ENCODE measurements around the gene CIDEA. TPM values are rescaled to one million over a fixed set of nuclear protein-coding genes. Genes with fewer than 3 reads are reported as not detected.
"Not testable (repeated sequence)": the region's sequence is repeated elsewhere in the genome, so short reads cannot be mapped to it uniquely, and the experiment has no call there.

Gene CIDEA
- total RNA-seq, 1 donor from 2014 or later, result 11.1 TPM

GRCh38 chr18:12239431-12239830, 14.7 kb upstream of the CIDEA start:
- DNase-seq, result no peak

GRCh38 chr18:12242658-12243260, 11.4 kb upstream of the CIDEA start:
- DNase-seq, result no peak

GRCh38 chr18:12243272-12243671, 10.9 kb upstream of the CIDEA start:
- not testable (repeated sequence) for DNase-seq

GRCh38 chr18:12245793-12246135, 8.4 kb upstream of the CIDEA start:
- no peak for DNase-seq

GRCh38 chr18:12246849-12247808, 7.0 kb upstream of the CIDEA start:
- DNase-seq, result no peak

GRCh38 chr18:12247946-12248345, 6.2 kb upstream of the CIDEA start:
- no peak for DNase-seq

- DNase-seq, result no peak
Observed at GRCh38 chr18:12248926-12249720, 5.0 kb upstream of the CIDEA start.

- DNase-seq, result no peak
Observed at GRCh38 chr18:12251311-12251710, 2.9 kb upstream of the CIDEA start.

GRCh38 chr18:12252061-12252460, 2.1 kb upstream of the CIDEA start:
- no peak for DNase-seq

GRCh38 chr18:12253027-12253426, 1.1 kb upstream of the CIDEA start:
- DNase-seq, result no peak

GRCh38 chr18:12253663-12254135, 462 bp upstream of the CIDEA start:
- DNase-seq, result no peak

GRCh38 chr18:12254820-12255511, 805 bp downstream of the CIDEA start:
- DNase-seq, result no peak

GRCh38 chr18:12255626-12256026, 1.5 kb downstream of the CIDEA start:
- DNase-seq, result no peak

- no peak for DNase-seq
Observed at GRCh38 chr18:12256951-12257350, 2.8 kb downstream of the CIDEA start.

- no peak for DNase-seq
Observed at GRCh38 chr18:12257996-12258718, 4.0 kb downstream of the CIDEA start.

- DNase-seq, result no peak
Observed at GRCh38 chr18:12258719-12259705, 4.9 kb downstream of the CIDEA start.

GRCh38 chr18:12262748-12263147, 8.6 kb downstream of the CIDEA start:
- DNase-seq, result no peak

- DNase-seq, result no peak
Observed at GRCh38 chr18:12264864-12265263, 10.7 kb downstream of the CIDEA start.

GRCh38 chr18:12271376-12272235, 17.4 kb downstream of the CIDEA start:
- peak; percentile 68 for DNase-seq
